Loucy (cell line): ENCODE results near the gene CERS2.

Experiments
- H2AFZ ChIP-seq: fragments of 200-600 bp; sonication (generic); 2 replicates; pipeline ENCODE4 v1.6.0; 2016; ENCODE audit warnings: antibody characterized with exemption, mild to moderate bottlenecking, low read length, moderate library complexity
- H3F3A ChIP-seq: fragments of 200-600 bp; 2 replicates; pipeline ENCODE4 v1.6.0; 2016; ENCODE audit warnings: antibody characterized with exemption, low read depth, mild to moderate bottlenecking
- H3K27me3 ChIP-seq: fragments of 200-600 bp; sonication (generic); 2 replicates; pipeline ENCODE4 v1.6.1; 2014; ENCODE audit warnings: low read length, mild to moderate bottlenecking; ENCODE audit not compliant: insufficient read depth, poor library complexity, severe bottlenecking
- H3K36me3 ChIP-seq: fragments of 200-600 bp; sonication (generic); 2 replicates; pipeline ENCODE4 v1.6.1; 2016; ENCODE audit warnings: low read length; ENCODE audit not compliant: insufficient read depth
- H3K4me1 ChIP-seq: fragments of 200-600 bp; sonication (generic); 2 replicates; pipeline ENCODE4 v1.5.1; 2014; ENCODE audit warnings: low read length, mild to moderate bottlenecking; ENCODE audit not compliant: insufficient read depth, poor library complexity, severe bottlenecking
- H3K4me2 ChIP-seq: fragments of 200-600 bp; sonication (generic); 2 replicates; pipeline ENCODE4 v1.6.0; 2014; ENCODE audit warnings: antibody characterized with exemption, low read length, low read depth, mild to moderate bottlenecking; ENCODE audit not compliant: poor library complexity, severe bottlenecking
- H3K4me3 ChIP-seq: fragments of 200-600 bp; sonication (generic); 2 replicates; pipeline ENCODE4 v1.5.1; 2014; ENCODE audit warnings: low read length, mild to moderate bottlenecking, mixed read lengths; ENCODE audit not compliant: poor library complexity, severe bottlenecking
- H3K79me2 ChIP-seq: fragments of 200-600 bp; sonication (generic); 2 replicates; pipeline ENCODE4 v1.6.1; 2014; ENCODE audit warnings: low read length; ENCODE audit not compliant: insufficient read depth
- H3K9ac ChIP-seq: fragments of 200-600 bp; sonication (generic); 2 replicates; pipeline ENCODE4 v1.6.0; 2014; ENCODE audit warnings: mild to moderate bottlenecking, low read depth, low read length, moderate library complexity; ENCODE audit not compliant: poor library complexity, severe bottlenecking
- H3K9me2 ChIP-seq: fragments of 200-600 bp; sonication (generic); replicated peaks from 2 replicates; pipeline ENCODE4 v1.6.1; 2016; ENCODE audit warnings: low read depth, low read length, mixed read lengths
- H3K9me3 ChIP-seq: fragments of 200-600 bp; sonication (generic); 2 replicates; pipeline ENCODE4 v1.6.1; 2014; ENCODE audit warnings: mild to moderate bottlenecking, antibody characterized with exemption, low read length, low read depth; ENCODE audit not compliant: insufficient read depth
- H4K20me1 ChIP-seq: fragments of 200-600 bp; sonication (generic); 2 replicates; pipeline ENCODE4 v1.6.0; 2014; ENCODE audit warnings: antibody characterized with exemption, low read length, mild to moderate bottlenecking; ENCODE audit not compliant: insufficient read depth, poor library complexity, severe bottlenecking
- CTCF ChIP-seq: fragments of 200-600 bp; sonication (generic); conservative IDR thresholded peaks from 2 replicates; pipeline ENCODE4 v1.5.1; 2014; ENCODE audit warnings: mild to moderate bottlenecking, antibody characterized with exemption, low read length
- EZH2phosphoT487 ChIP-seq: fragments of 200-600 bp; IDR thresholded peaks from 2 replicates; pipeline ENCODE4 v1.6.1; 2018; ENCODE audit warnings: antibody characterized with exemption, mild to moderate bottlenecking, moderate library complexity, borderline replicate concordance

CERS2 gene

GRCh38 chr1:150997949-150998348, 23.3 kb upstream of the CERS2 start:
- Histone ChIP-seq H2AFZ (no peak overlapping the region), H3K9ac (no peak overlapping the region)

GRCh38 chr1:150997126-150997872, 22.7 kb upstream of the CERS2 start:
- Histone ChIP-seq H3K79me2 (no peaks in the 10 kb centered on the region), H2AFZ (no peak overlapping the region), H3K4me3 (no peak overlapping the region), H3K4me2 (no peak overlapping the region), H3K4me1 (peaks cover 5% of the 10 kb centered on the region), H3K9me2 (no peaks in the 10 kb centered on the region), H3K9ac (no peak overlapping the region), H3F3A (no peaks in the 10 kb centered on the region), H3K9me3 (no peaks in the 10 kb centered on the region), H4K20me1 (no peaks in the 10 kb centered on the region), H3K36me3 (no peaks in the 10 kb centered on the region), H3K27me3 (no peaks in the 10 kb centered on the region)
- no peak for TF ChIP-seq EZH2phosphoT487
- no peak for TF ChIP-seq CTCF

More at GRCh38 chr1:150997949-150998348, 23.3 kb upstream of the CERS2 start:
- Histone ChIP-seq H3K27me3 (no peaks in the 10 kb centered on the region), H3K9me2 (no peaks in the 10 kb centered on the region), H3K79me2 (0 out of 2 replicates have a peak, but pooled peaks cover 4% of the 10 kb centered on the region), H3K4me2 (no peak overlapping the region), H3K4me1 (peaks cover 12% of the 10 kb centered on the region), H4K20me1 (no peaks in the 10 kb centered on the region), H3K9me3 (no peaks in the 10 kb centered on the region), H3K36me3 (no peaks in the 10 kb centered on the region), H3F3A (no peaks in the 10 kb centered on the region), H3K4me3 (no peak overlapping the region)
- TF ChIP-seq CTCF = no peak
- TF ChIP-seq EZH2phosphoT487 = no peak

- no peak overlapping the region for H3K4me3 ChIP-seq
- H2AFZ ChIP-seq = no peak overlapping the region
- TF ChIP-seq EZH2phosphoT487 (no peak), CTCF (peak; percentile 79)
These were observed 21.3 kb upstream of the CERS2 start for GRCh38 chr1:150995896-150996295.

More at GRCh38 chr1:150995896-150996295, 21.3 kb upstream of the CERS2 start:
- Histone ChIP-seq H3K36me3 (no peaks in the 10 kb centered on the region), H3K9ac (no peak overlapping the region), H3K79me2 (no peaks in the 10 kb centered on the region), H3K4me2 (peak overlapping the region; percentile 31), H3K9me2 (no peaks in the 10 kb centered on the region), H3K4me1 (no peaks in the 10 kb centered on the region), H3K27me3 (no peaks in the 10 kb centered on the region), H4K20me1 (no peaks in the 10 kb centered on the region), H3K9me3 (no peaks in the 10 kb centered on the region), H3F3A (no peaks in the 10 kb centered on the region)
